ENCODE data around the gene USP10. TPM values are rescaled to one million over a fixed set of nuclear protein-coding genes. Genes with fewer than 3 reads are reported as not detected.

Gene USP10
- total and polyA plus RNA-seq, 5 donors = 25.8 to 66.5 (median 61.9) TPM

DNA sequence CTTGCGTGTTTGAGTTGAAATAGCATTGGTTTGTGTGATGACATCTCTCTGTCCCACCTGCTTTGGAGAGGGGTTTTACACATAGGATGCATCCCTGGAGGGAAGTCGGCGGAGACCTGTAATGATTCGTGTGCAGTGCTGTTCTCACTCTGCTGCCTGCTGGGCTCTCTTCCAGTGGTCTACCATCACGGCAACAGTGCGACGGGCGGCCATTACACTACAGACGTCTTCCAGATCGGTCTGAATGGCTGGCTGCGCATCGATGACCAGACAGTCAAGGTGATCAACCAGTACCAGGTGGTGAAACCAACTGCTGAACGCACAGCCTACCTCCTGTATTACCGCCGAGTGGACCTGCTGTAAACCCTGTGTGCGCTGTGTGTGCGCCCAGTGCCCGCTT, 78.9 kb downstream of the USP10 start:
- H3K4me1 ChIP-seq (ENCODE audit: control insufficient read depth, insufficient read depth, low read length) = no peaks in the 10 kb centered on the region
- H3K9me3 ChIP-seq (ENCODE audit: control insufficient read depth, low read length) = no peaks in the 10 kb centered on the region
- intact Hi-C loops (cut with DNase I) = no loop called here
- WGBS = 97% methylated on average over 18 of the region's 18 CpGs
- H3K27ac ChIP-seq (ENCODE audit: low read length) = no peak overlapping the region
- DNase-seq (no peak), ATAC-seq (no peak)
- no peak overlapping the region for H3K4me3 ChIP-seq (ENCODE audit: low read length)
- no peaks in the 10 kb centered on the region for H3K27me3 ChIP-seq (ENCODE audit: control insufficient read depth, insufficient read depth)

DNA sequence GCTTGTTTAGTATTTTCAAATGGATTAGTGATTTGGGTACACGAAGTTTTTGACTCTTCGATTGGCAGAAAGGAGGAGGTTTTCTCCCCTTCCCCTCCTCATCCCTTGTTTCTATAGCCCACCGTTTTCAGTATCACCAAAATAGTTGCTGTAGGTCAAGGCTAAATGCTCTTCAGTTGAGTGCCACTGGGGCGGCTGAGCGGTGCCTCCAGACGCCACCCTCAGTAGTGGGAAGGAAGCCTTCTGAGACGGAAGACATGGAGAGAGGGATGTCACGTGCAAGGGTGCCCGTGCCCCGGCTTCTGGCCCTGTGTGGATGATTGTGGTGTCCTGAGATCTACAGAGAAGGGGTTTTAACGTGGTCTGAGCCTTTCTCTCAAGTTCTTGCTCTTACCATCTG, 80.3 kb downstream of the USP10 start:
- Histone ChIP-seq H3K4me1 (ENCODE audit: control insufficient read depth, insufficient read depth, low read length) (no peaks in the 10 kb centered on the region), H3K4me3 (ENCODE audit: low read length) (no peak overlapping the region), H3K27me3 (ENCODE audit: control insufficient read depth, insufficient read depth) (no peaks in the 10 kb centered on the region), H3K27ac (ENCODE audit: low read length) (no peak overlapping the region), H3K9me3 (ENCODE audit: control insufficient read depth, low read length) (no peaks in the 10 kb centered on the region)
- intact Hi-C loops (cut with DNase I) = no loop called here
- DNase-seq = no peak
- WGBS = 97% methylated on average over 11 of the region's 11 CpGs
- no peak for ATAC-seq

DNA sequence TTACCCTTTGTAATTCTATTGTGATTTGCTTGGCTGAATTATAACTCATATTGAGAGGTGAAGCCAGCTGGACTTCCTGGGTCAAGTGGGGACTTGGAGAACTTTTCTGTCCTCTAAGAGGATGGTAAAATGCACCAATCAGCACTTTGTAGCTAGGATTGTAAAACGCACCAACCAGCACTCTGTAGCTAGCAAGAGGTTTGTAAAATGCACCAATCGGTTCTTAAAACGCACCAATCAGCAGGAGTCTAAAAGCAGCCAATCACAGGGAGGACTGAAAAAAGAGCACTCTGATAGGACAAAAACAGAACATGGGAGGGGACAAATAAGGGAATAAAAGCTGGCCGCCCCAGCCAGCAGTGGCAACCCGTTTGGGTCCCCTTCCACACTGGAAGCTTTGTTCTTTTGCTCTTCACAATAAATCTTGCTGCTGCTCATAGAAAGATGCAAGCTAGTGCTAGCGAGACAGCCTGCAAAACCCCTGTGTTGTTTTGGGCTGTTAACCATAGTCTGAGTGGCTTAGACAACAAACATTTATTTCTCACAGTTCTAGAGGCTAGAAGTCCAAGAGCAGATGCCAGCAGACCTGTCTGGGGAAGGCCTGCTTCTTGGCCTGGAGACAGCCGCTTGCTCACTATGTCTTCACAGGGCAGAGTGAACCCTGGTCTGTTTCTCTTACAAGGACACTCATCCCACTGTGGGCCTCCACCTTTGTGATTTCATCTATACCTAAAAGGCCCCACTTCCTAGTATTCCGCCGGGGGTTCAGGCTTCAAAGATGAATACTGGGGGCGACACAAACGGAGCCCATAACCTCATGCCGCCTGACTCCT, 81.0 kb downstream of the USP10 start:
- H3K4me3 ChIP-seq (ENCODE audit: low read length) = no peak overlapping the region
- DNase-seq (no peak), ATAC-seq (no peak)
- no peaks in the 10 kb centered on the region for H3K27me3 ChIP-seq (ENCODE audit: control insufficient read depth, insufficient read depth)
- H3K4me1 ChIP-seq (ENCODE audit: control insufficient read depth, insufficient read depth, low read length) = no peaks in the 10 kb centered on the region
- H3K9me3 ChIP-seq (ENCODE audit: control insufficient read depth, low read length) = no peaks in the 10 kb centered on the region
- 91% methylated on average over 12 of the region's 12 CpGs for WGBS
- H3K27ac ChIP-seq (ENCODE audit: low read length) = no peak overlapping the region
- intact Hi-C loops (cut with DNase I) = no loop called here

DNA sequence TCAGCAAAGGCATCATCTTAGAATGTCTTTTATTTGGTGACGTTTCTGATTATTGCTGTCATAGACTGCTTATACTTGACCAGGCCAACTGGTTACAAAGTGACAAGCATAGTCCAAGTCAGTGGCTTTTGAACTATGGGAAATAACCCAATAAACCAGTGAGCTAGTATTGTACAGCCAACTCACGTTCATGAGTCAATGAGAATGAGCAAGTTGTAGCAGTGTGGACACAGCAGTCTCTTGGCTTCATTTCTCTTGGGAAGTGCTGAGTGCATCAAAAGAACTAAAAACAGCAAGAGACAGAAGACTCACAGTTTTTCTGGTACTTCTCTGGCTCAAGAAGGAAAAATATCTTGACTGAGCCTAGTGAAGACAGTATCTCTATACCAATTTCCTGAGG, 83.0 kb downstream of the USP10 start:
- DNase-seq (no peak), ATAC-seq (no peak)
- H3K9me3 ChIP-seq (ENCODE audit: control insufficient read depth, low read length) = no peaks in the 10 kb centered on the region
- 59% methylated on average over 2 of the region's 2 CpGs for WGBS
- H3K4me1 ChIP-seq (ENCODE audit: control insufficient read depth, insufficient read depth, low read length) = no peaks in the 10 kb centered on the region
- intact Hi-C loops (cut with DNase I) = no loop called here
- no peak overlapping the region for H3K4me3 ChIP-seq (ENCODE audit: low read length)
- H3K27me3 ChIP-seq (ENCODE audit: control insufficient read depth, insufficient read depth) = no peaks in the 10 kb centered on the region
- no peak overlapping the region for H3K27ac ChIP-seq (ENCODE audit: low read length)

DNA sequence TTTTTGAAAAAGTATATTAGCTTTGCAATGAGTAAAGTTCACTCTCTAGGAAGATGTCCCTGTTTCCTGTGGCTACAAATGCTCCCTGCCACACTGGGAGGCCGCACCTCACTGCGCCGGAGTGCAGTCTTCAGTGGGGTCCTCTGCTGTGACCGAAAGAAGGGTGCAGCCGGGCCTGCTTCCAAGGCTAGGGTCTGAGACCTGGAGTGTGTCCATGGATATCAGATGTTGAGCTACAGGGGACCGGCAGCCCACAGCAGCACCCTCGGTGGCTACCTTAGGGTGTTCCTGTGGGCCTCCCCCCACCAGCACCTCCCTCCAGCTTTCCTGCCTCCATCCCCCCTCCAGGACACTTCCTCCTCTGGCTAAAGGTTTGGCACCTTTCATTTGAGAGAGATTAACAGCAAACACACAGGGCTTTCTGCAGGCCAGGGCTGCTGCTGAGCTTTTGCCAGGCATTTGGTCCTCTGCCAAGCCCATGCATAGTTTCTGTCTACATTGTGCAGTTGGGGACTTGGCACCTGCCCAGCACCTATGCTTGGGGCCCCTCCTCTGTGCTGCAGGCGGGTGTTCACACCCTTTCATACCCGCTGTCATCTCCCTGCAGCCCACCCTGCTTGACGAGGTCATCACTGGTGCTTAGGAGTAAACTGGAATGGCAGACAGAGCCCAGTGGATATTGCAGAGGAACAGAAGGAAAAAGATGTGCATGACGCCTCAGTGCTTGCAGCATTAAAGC, 86.2 kb downstream of the USP10 start:
- H3K27ac ChIP-seq (ENCODE audit: low read length) = no peak overlapping the region
- H3K4me1 ChIP-seq (ENCODE audit: control insufficient read depth, insufficient read depth, low read length) = no peaks in the 10 kb centered on the region
- no peak overlapping the region for H3K4me3 ChIP-seq (ENCODE audit: low read length)
- DNase-seq (peak; percentile 33 to 69 (median 69)), ATAC-seq (peak in 1 of 2 donors; percentile 52)
- WGBS = 45% methylated on average over 11 of the region's 11 CpGs
- intact Hi-C loops (cut with DNase I) = no loop called here
- H3K27me3 ChIP-seq (ENCODE audit: control insufficient read depth, insufficient read depth) = no peaks in the 10 kb centered on the region
- H3K9me3 ChIP-seq (ENCODE audit: control insufficient read depth, low read length) = no peaks in the 10 kb centered on the region

DNA sequence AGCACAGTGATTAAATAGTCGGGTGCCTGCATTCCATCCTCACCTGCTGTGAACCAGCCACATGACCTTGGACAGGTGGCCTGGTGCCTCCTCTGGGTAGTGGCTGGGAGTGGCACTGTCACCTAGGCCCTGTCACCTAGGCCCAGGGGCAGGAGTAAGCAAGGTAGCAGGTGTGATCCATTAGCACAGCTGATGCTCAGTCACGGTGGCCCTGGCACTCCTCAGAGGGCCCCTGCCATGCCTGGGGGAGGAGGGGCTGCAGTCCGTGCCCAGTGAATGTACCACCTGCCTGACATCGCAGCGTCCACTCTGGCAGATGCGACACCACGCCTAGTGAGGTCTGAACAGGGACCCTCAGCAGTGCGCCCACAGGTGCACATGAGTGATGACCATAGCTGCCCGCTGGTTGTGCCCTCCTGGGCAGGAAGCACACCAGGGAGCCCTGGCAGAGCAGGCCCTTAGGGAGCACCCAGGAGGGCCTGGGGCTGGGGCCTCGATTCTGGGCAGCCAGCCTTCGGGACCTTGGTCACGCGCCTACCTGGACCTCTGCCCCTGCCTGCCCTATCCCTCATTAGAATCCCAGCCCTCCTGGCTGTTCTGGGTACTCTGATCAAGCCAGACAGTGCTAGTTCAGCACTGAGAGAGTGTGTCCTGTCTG, 86.9 kb downstream of the USP10 start:
- 80% methylated on average over 13 of the region's 13 CpGs for WGBS
- peak; percentile 34 to 39 for ATAC-seq
- no peak overlapping the region for H3K27ac ChIP-seq (ENCODE audit: low read length)

DNA sequence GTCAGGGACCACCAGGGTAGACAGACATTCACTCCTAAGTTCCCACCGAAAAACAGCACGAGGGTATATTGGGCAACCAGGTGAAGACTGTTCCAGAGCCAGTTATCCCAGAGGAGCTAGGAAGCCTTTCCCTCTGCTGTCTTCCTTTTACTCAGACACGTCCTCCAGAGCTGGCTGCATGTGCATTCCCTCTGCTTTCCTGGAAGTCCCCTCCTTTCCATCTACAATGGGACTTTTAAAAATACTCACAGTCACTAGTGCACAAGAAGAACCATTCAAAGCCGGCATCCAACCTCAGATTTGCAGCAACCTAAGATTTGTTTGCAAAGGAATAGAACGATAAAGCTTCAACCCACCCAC, 87.4 kb downstream of the USP10 start:
- DNase-seq (no peak), ATAC-seq (no peak)
- Histone ChIP-seq H3K4me1 (ENCODE audit: control insufficient read depth, insufficient read depth, low read length) (no peaks in the 10 kb centered on the region), H3K9me3 (ENCODE audit: control insufficient read depth, low read length) (no peaks in the 10 kb centered on the region), H3K27ac (ENCODE audit: low read length) (no peak overlapping the region), H3K27me3 (ENCODE audit: control insufficient read depth, insufficient read depth) (no peaks in the 10 kb centered on the region), H3K4me3 (ENCODE audit: low read length) (no peak overlapping the region)
- intact Hi-C loops (cut with DNase I) = no loop called here
- 56% methylated on average over 5 of the region's 5 CpGs for WGBS

More for the DNA sequence above, 86.9 kb downstream of the USP10 start:
- Histone ChIP-seq H3K9me3 (ENCODE audit: control insufficient read depth, low read length) (no peaks in the 10 kb centered on the region), H3K27me3 (ENCODE audit: control insufficient read depth, insufficient read depth) (no peaks in the 10 kb centered on the region), H3K4me1 (ENCODE audit: control insufficient read depth, insufficient read depth, low read length) (no peaks in the 10 kb centered on the region), H3K4me3 (ENCODE audit: low read length) (no peak overlapping the region)
- no peak for DNase-seq
- intact Hi-C loops (cut with DNase I) = no loop called here

DNA sequence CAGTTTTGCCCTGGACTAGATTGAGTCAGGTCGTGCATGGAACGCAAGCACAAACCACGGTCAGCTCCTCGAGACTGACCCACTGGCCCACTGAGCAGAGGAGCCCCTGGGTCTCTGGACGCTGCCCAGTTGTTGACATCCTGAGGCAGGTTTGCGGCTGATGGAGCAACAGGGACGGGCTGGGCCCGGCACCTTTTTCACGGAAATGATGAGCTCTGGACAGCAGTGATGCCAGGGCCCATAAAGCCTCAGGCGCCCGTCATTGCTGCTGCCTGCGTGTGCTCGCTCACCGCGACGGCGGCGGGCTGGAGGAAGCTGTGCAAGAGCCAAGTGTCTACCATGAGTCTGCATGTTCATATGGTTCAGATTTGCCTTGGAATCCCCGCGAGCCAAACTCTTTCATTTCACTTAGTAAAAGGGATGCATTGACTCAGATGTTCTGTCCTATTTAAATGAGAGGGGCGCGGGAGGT, 89.2 kb downstream of the USP10 start:
- no peak overlapping the region for H3K4me3 ChIP-seq (ENCODE audit: low read length)
- no peaks in the 10 kb centered on the region for H3K9me3 ChIP-seq (ENCODE audit: control insufficient read depth, low read length)
- WGBS = 95% methylated on average over 22 of the region's 22 CpGs
- intact Hi-C loops (cut with DNase I) = no loop called here
- DNase-seq = no peak
- no peak for ATAC-seq
- no peaks in the 10 kb centered on the region for H3K4me1 ChIP-seq (ENCODE audit: control insufficient read depth, insufficient read depth, low read length)
- H3K27me3 ChIP-seq (ENCODE audit: control insufficient read depth, insufficient read depth) = no peaks in the 10 kb centered on the region
- H3K27ac ChIP-seq (ENCODE audit: low read length) = no peak overlapping the region

DNA sequence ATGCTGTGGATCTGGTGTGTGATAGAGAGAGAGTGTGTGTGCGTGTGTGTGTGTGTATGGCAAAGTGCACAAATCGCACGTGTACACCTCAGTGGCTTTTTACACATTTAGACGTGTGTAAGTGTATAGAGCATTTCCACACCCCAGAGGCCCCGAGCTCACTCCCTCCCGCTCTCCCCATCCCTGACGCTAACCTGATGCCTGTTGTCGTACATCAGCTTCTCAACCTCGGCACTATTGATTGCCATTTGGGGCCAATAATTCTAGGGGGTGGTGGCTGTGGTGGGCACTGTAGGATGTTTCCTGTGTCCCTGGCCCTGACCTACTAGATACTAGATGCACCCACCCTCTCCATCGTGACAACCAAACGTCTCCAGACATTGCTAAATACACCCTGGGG, 89.6 kb downstream of the USP10 start:
- Histone ChIP-seq H3K4me1 (ENCODE audit: control insufficient read depth, insufficient read depth, low read length) (no peaks in the 10 kb centered on the region), H3K27ac (ENCODE audit: low read length) (no peak overlapping the region), H3K9me3 (ENCODE audit: control insufficient read depth, low read length) (no peaks in the 10 kb centered on the region), H3K4me3 (ENCODE audit: low read length) (no peak overlapping the region), H3K27me3 (ENCODE audit: control insufficient read depth, insufficient read depth) (no peaks in the 10 kb centered on the region)
- WGBS = 84% methylated on average over 11 of the region's 11 CpGs
- intact Hi-C loops (cut with DNase I) = no loop called here
- ATAC-seq (no peak), DNase-seq (no peak)

DNA sequence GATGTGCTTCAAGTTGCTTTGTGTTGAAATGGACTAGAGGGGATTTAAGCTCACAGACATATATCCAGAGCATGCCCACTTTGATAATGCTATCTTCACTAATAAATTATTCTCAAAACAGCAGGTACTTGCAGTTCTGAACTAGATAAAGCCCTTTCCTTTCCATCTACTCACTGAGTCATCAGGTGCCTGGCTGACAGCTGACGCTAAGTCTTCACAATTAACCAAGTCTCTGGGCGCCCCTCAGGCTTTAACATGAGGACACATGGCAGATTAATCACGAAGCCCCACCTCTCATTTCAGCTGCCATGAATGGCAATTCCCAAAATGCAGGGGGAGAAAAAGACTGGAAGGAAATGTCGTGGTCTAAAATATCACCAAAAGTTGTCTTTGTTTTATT, 90.5 kb downstream of the USP10 start:
- H3K4me3 ChIP-seq (ENCODE audit: low read length) = no peak overlapping the region
- no peak overlapping the region for H3K27ac ChIP-seq (ENCODE audit: low read length)
- no peaks in the 10 kb centered on the region for H3K27me3 ChIP-seq (ENCODE audit: control insufficient read depth, insufficient read depth)
- 95% methylated on average over 4 of the region's 4 CpGs for WGBS
- intact Hi-C loops (cut with DNase I) = no loop called here
- H3K9me3 ChIP-seq (ENCODE audit: control insufficient read depth, low read length) = no peaks in the 10 kb centered on the region
- ATAC-seq (no peak), DNase-seq (no peak)
- H3K4me1 ChIP-seq (ENCODE audit: control insufficient read depth, insufficient read depth, low read length) = no peaks in the 10 kb centered on the region

DNA sequence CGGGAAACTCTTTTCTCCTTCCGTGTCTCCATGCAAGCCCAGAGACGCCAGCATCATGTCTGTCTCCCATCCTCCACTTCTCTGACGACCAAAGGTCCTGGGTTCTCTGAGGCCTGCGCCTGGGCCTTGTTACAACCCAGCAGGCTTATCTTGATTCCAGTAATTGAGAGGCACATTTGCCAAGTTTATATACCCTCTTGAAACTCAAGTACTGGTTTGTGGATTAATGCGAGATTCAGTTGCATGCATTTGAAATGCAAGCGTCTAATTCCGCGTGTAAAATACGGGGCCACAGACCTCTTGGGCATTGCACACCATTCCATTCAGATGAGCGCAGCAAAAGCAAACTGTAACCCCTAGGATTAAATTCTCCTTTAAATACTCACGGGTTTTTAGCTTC, 91.3 kb downstream of the USP10 start:
- no peak for DNase-seq
- Histone ChIP-seq H3K4me1 (ENCODE audit: control insufficient read depth, insufficient read depth, low read length) (no peaks in the 10 kb centered on the region), H3K9me3 (ENCODE audit: control insufficient read depth, low read length) (no peaks in the 10 kb centered on the region), H3K27ac (ENCODE audit: low read length) (no peak overlapping the region), H3K27me3 (ENCODE audit: control insufficient read depth, insufficient read depth) (no peaks in the 10 kb centered on the region), H3K4me3 (ENCODE audit: low read length) (no peak overlapping the region)
- 91% methylated on average over 12 of the region's 12 CpGs for WGBS
- ATAC-seq = no peak
- intact Hi-C loops (cut with DNase I) = no loop called here
